MM.1S (cell line): ENCODE results near the gene RAET1L.

Experiments used
- DNase-seq: peaks from one replicate; pipeline ENCODE4 v3.0.0-alpha.2; 2015
- H2AFZ ChIP-seq: fragments of 300-600 bp; sonication (generic); 2 replicates; pipeline ENCODE4 v1.6.0; 2016; ENCODE audit warnings: antibody characterized with exemption, low read length
- H3F3A ChIP-seq: fragments of 300-600 bp; sonication (generic); 2 replicates; pipeline ENCODE4 v1.6.1; 2016; ENCODE audit warnings: mild to moderate bottlenecking, antibody characterized with exemption, low read length, moderate library complexity, mixed read lengths; ENCODE audit not compliant: insufficient read depth
- H3K27ac ChIP-seq: fragments of 300-600 bp; sonication (generic); 2 replicates; pipeline ENCODE4 v1.5.1; 2016; ENCODE audit warnings: mild to moderate bottlenecking, low read length
- H3K27me3 ChIP-seq: fragments of 300-600 bp; sonication (generic); replicated peaks from 2 replicates; pipeline ENCODE4 v1.6.0; 2016; ENCODE audit warnings: low read length; ENCODE audit not compliant: insufficient read depth
- H3K36me3 ChIP-seq: fragments of 300-600 bp; sonication (generic); replicated peaks from 2 replicates; pipeline ENCODE4 v1.6.1; 2016; ENCODE audit warnings: mild to moderate bottlenecking, low read length, mixed read lengths; ENCODE audit not compliant: insufficient read depth
- H3K4me1 ChIP-seq: fragments of 300-600 bp; sonication (generic); 2 replicates; pipeline ENCODE4 v1.6.1; 2016; ENCODE audit warnings: low read length, mixed read lengths
- H3K4me2 ChIP-seq: fragments of 300-600 bp; sonication (generic); 2 replicates; pipeline ENCODE4 v1.6.0; 2016; ENCODE audit warnings: low read depth, low read length
- H3K4me3 ChIP-seq: fragments of 300-600 bp; sonication (generic); 2 replicates; pipeline ENCODE4 v1.5.1; 2016; ENCODE audit warnings: low read length, mixed read lengths
- H3K79me2 ChIP-seq: fragments of 300-600 bp; sonication (generic); 2 replicates; pipeline ENCODE4 v1.6.1; 2016; ENCODE audit warnings: mixed run types, low read length, mixed read lengths
- H3K9ac ChIP-seq: fragments of 300-600 bp; sonication (generic); 2 replicates; pipeline ENCODE4 v1.6.1; 2016; ENCODE audit warnings: low read length, mixed read lengths
- H3K9me2 ChIP-seq: fragments of 300-600 bp; sonication (generic); replicated peaks from 2 replicates; pipeline ENCODE4 v1.6.1; 2016; ENCODE audit warnings: mild to moderate bottlenecking, low read length, mixed read lengths; ENCODE audit not compliant: insufficient read depth
- H3K9me3 ChIP-seq: fragments of 300-600 bp; sonication (generic); replicated peaks from 2 replicates; pipeline ENCODE4 v1.6.1; 2016; ENCODE audit warnings: mild to moderate bottlenecking, low read length, mixed read lengths; ENCODE audit not compliant: insufficient read depth
- H4K20me1 ChIP-seq: fragments of 300-600 bp; sonication (generic); 2 replicates; pipeline ENCODE4 v1.6.1; 2016; ENCODE audit warnings: mild to moderate bottlenecking, low read length, moderate library complexity, mixed read lengths; ENCODE audit not compliant: insufficient read depth
- EZH2 ChIP-seq: fragments of 300-600 bp; sonication (generic); optimal IDR thresholded peaks from 2 replicates; pipeline ENCODE3; 2017; ENCODE audit warnings: low read depth, mild to moderate bottlenecking, antibody characterized with exemption, low read length, mixed read lengths
- EZH2phosphoT487 ChIP-seq: fragments of 300-600 bp; sonication (generic); IDR thresholded peaks from 2 replicates; pipeline ENCODE4 v1.6.1; 2018; ENCODE audit warnings: antibody characterized with exemption, low read length
- TF ChIP-seq, protein P1 (sequence below): fragments of 300-600 bp; sonication (generic); IDR thresholded peaks from 2 replicates; pipeline ENCODE4 v1.5.1; 2016; ENCODE audit warnings: antibody characterized with exemption, low read length, mixed read lengths

RAET1L gene

DNA sequence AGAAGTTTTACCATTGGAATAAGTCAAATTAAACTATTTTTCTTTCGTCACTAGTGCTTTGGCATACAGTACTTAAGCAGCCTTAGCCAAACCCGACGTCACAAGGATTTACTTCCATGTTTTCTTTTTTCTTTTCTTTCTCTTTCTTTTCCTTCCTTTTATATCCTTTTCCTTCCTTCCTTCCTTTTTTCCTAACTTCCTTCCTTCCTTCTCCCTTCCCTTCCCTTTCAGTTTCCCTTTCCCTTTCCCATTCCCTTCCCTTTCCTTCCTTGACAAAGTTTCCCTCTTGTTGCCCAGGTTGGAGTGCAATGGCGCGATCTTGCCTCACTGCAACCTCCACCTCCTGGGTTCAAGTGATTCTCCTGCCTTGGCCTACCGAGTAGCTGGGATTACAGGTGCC is 33.7 kb upstream of the RAET1L start:
- Histone ChIP-seq H3K4me1 (no peaks in the 10 kb centered on the region), H4K20me1 (no peaks in the 10 kb centered on the region), H3F3A (no peaks in the 10 kb centered on the region), H3K9me2 (no peaks in the 10 kb centered on the region), H3K9ac (no peak overlapping the region), H3K36me3 (no peaks in the 10 kb centered on the region), H3K27me3 (peaks cover 17% of the 10 kb centered on the region), H3K27ac (no peak overlapping the region), H3K79me2 (no peaks in the 10 kb centered on the region), H2AFZ (no peak overlapping the region), H3K4me3 (no peak overlapping the region), H3K4me2 (no peak overlapping the region), H3K9me3 (no peaks in the 10 kb centered on the region)
- no peak for DNase-seq
- TF ChIP-seq EZH2 (no peak), EZH2phosphoT487 (no peak)
- TF ChIP-seq, protein P1, sequence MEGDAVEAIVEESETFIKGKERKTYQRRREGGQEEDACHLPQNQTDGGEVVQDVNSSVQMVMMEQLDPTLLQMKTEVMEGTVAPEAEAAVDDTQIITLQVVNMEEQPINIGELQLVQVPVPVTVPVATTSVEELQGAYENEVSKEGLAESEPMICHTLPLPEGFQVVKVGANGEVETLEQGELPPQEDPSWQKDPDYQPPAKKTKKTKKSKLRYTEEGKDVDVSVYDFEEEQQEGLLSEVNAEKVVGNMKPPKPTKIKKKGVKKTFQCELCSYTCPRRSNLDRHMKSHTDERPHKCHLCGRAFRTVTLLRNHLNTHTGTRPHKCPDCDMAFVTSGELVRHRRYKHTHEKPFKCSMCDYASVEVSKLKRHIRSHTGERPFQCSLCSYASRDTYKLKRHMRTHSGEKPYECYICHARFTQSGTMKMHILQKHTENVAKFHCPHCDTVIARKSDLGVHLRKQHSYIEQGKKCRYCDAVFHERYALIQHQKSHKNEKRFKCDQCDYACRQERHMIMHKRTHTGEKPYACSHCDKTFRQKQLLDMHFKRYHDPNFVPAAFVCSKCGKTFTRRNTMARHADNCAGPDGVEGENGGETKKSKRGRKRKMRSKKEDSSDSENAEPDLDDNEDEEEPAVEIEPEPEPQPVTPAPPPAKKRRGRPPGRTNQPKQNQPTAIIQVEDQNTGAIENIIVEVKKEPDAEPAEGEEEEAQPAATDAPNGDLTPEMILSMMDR, result no peak

GRCh38 chr6:150058231-150058792 is 33.0 kb upstream of the RAET1L start:
- no peak overlapping the region for H3K9ac ChIP-seq
- TF ChIP-seq EZH2phosphoT487, result no peak
- TF ChIP-seq, protein P1, result no peak
- no peak for TF ChIP-seq EZH2

DNA sequence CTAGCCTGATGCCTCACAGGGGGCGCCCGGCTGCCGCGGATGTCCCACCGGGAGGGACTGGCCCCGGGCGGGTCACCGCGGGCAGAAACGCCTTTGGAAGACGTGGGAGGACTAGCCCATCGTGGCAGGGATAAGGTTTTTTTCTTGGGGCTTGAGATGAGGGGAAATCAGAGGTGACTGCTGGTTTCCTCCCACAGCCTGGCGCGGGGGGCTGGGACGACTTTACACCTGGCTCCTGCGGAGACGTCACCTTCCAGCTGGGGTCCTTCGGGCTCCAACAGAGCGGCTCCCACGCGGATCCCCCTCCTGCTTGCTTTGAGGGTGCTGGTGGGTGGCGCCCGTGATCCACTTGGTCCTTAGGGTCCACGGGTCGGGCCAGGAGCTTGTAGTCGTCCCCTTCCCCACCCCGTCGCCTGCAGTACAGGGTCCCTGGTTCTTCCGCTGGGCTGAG is 32.2 kb upstream of the RAET1L start:
- H3K27ac ChIP-seq, result no peak overlapping the region
- H3K4me1 ChIP-seq, result no peaks in the 10 kb centered on the region
- no peak overlapping the region for H3K4me3 ChIP-seq
- no peak overlapping the region for H3K9ac ChIP-seq
- H3K36me3 ChIP-seq, result no peaks in the 10 kb centered on the region
- H4K20me1 ChIP-seq, result no peaks in the 10 kb centered on the region
- no peak overlapping the region for H3K4me2 ChIP-seq
- peaks cover 31% of the 10 kb centered on the region for H3K27me3 ChIP-seq
- no peaks in the 10 kb centered on the region for H3K9me3 ChIP-seq
- no peaks in the 10 kb centered on the region for H3K79me2 ChIP-seq
- H3F3A ChIP-seq, result no peaks in the 10 kb centered on the region
- H2AFZ ChIP-seq, result no peak overlapping the region
- no peak for DNase-seq
- H3K9me2 ChIP-seq, result no peaks in the 10 kb centered on the region
- TF ChIP-seq EZH2 (no peak), EZH2phosphoT487 (no peak)
- TF ChIP-seq, protein P1, result no peak

More at GRCh38 chr6:150058231-150058792, 33.0 kb upstream of the RAET1L start:
- no peaks in the 10 kb centered on the region for H3F3A ChIP-seq
- no peaks in the 10 kb centered on the region for H3K36me3 ChIP-seq
- no peaks in the 10 kb centered on the region for H3K9me3 ChIP-seq
- H3K4me2 ChIP-seq, result no peak overlapping the region
- H3K9me2 ChIP-seq, result no peaks in the 10 kb centered on the region
- no peaks in the 10 kb centered on the region for H3K4me1 ChIP-seq
- no peak overlapping the region for H2AFZ ChIP-seq
- DNase-seq, result no peak
- H3K4me3 ChIP-seq, result no peak overlapping the region
- no peaks in the 10 kb centered on the region for H4K20me1 ChIP-seq
- no peaks in the 10 kb centered on the region for H3K79me2 ChIP-seq
- peaks cover 23% of the 10 kb centered on the region for H3K27me3 ChIP-seq
- H3K27ac ChIP-seq, result no peak overlapping the region
